ENCODE measurements around the gene PDE6G.

DNA sequence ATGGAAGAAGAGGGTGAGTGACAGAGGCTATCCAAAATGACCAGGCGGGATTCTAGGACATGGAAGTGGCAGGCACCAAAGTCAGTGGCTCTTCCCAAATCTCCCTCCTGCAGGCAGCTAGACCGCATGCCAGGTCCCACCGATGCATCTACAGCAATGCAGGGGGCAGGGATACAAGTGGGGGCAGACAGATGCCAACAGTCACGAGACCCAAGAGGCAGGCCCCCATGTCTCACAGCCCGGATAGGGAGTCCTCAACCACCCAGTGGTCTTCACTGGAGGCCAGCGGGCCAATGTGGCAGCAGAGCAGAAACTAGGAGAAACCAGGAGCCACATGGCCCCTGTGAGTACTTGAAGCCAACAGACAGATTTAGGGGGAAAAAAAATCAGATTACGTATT, 39.5 kb downstream of the PDE6G start:
- TF ChIP-seq POLR2A (IDR thresholded peaks at IDR 0.05): no peak
- TF ChIP-seq, protein P1, sequence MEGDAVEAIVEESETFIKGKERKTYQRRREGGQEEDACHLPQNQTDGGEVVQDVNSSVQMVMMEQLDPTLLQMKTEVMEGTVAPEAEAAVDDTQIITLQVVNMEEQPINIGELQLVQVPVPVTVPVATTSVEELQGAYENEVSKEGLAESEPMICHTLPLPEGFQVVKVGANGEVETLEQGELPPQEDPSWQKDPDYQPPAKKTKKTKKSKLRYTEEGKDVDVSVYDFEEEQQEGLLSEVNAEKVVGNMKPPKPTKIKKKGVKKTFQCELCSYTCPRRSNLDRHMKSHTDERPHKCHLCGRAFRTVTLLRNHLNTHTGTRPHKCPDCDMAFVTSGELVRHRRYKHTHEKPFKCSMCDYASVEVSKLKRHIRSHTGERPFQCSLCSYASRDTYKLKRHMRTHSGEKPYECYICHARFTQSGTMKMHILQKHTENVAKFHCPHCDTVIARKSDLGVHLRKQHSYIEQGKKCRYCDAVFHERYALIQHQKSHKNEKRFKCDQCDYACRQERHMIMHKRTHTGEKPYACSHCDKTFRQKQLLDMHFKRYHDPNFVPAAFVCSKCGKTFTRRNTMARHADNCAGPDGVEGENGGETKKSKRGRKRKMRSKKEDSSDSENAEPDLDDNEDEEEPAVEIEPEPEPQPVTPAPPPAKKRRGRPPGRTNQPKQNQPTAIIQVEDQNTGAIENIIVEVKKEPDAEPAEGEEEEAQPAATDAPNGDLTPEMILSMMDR (IDR thresholded peaks at IDR 0.05): no peak

All from heart left ventricle (tissue), 13 donors.